ENCODE measurements around the gene MAMDC2. TPM values are rescaled to one million over a fixed set of nuclear protein-coding genes. Genes with fewer than 3 reads are reported as not detected.

The MAMDC2 gene, protein sequence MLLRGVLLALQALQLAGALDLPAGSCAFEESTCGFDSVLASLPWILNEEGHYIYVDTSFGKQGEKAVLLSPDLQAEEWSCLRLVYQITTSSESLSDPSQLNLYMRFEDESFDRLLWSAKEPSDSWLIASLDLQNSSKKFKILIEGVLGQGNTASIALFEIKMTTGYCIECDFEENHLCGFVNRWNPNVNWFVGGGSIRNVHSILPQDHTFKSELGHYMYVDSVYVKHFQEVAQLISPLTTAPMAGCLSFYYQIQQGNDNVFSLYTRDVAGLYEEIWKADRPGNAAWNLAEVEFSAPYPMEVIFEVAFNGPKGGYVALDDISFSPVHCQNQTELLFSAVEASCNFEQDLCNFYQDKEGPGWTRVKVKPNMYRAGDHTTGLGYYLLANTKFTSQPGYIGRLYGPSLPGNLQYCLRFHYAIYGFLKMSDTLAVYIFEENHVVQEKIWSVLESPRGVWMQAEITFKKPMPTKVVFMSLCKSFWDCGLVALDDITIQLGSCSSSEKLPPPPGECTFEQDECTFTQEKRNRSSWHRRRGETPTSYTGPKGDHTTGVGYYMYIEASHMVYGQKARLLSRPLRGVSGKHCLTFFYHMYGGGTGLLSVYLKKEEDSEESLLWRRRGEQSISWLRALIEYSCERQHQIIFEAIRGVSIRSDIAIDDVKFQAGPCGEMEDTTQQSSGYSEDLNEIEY
- 1.8 and 8.6 TPM in 2 replicates for total RNA-seq

DNA sequence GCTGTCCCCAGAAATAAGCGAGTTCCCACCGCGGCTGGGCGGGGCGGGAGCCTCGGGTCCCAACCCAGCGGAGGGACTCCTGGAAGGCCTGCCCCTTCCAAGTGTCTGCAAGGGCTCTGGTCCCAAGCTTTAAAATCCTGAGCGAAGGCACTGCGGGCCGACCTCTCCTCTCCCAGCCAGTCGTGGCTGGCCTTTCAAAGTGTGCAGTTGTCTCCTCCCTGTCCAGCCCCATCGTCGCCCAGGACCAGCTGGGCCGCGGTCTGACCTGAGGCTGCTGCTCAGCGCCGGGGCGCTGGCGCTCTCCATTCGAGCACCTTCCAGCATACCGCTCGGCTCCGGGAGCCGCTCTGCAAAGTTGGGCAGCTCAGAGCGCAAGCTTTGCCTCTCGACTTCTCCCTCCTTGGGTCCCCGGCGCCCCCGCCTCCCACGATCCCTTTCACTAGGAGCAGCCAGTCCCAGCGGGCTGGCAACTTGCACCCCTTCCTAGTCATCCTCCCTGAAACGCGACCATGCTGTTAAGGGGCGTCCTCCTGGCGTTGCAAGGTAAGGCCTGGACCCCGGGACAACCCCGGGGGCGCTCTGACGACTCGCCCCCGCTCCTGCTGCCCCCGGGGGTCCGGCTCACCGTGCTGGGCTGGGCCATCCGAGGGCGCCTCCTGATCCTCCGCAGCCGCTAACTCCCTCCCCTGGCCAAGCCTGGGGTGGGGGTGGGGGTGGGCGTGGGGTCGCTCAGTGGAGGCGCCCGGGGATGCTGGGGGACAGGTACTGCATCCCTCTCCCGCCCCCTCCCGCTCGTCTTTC is at the start of gene MAMDC2:
Gene MAMDC2 (plus strand): TSS at position 160 of the 801 bp plus-strand sequence. CDS start 350 bp downstream, at position 510.

GRCh38 chr9:70258692-70259511 is 215.3 kb downstream of the MAMDC2 start, which contains the start of gene SMC5:
Gene SMC5, plus strand, starts transcription at chr9:70258978. Its CDS starts 101 bp downstream, at chr9:70259079.

Small RNA genes within 50 kb of the gene (small RNA-seq; reads per million reads assigned to genes)
- gene RNU2-5P (ENCODE audit: low replicate concordance): 15.6 reads per million, percentile 96 among the genes with 10 or more reads in this experiment

Other genes with a start within 250 kb of the MAMDC2 start
- gene CFAP95, start 223.0 kb upstream of the MAMDC2 start, total RNA-seq: not detected in 2 replicates
- 31.3 and 37.1 TPM in 2 replicates for gene SMC5, start 215.1 kb downstream of the MAMDC2 start, total RNA-seq

Data from placental pericyte (primary cell).